GM23248 (cell line): ENCODE results near the gene PREP. TPM values are rescaled to one million over a fixed set of nuclear protein-coding genes. Genes with fewer than 3 reads are reported as not detected.

Source experiments
- DNase-seq: peaks from one replicate; pipeline ENCODE4 v3.0.0-alpha.2; 2015
- H2AFZ ChIP-seq: fragments of 200-600 bp; sonication (generic); 2 replicates; pipeline ENCODE4 v1.6.1; 2016; ENCODE audit warnings: antibody characterized with exemption
- H3F3A ChIP-seq: fragments of 200-600 bp; sonication (generic); 2 replicates; pipeline ENCODE4 v1.6.1; 2016; ENCODE audit warnings: mild to moderate bottlenecking, antibody characterized with exemption, mixed run types; ENCODE audit not compliant: insufficient read depth
- H3K27ac ChIP-seq: fragments of 200-600 bp; sonication (generic); 2 replicates; pipeline ENCODE4 v1.5.1; 2016; ENCODE audit warnings: mild to moderate bottlenecking
- H3K27me3 ChIP-seq: fragments of 200-600 bp; sonication (generic); replicated peaks from 2 replicates; pipeline ENCODE4 v1.6.1; 2016; ENCODE audit warnings: mild to moderate bottlenecking; ENCODE audit not compliant: insufficient read depth
- H3K36me3 ChIP-seq: fragments of 200-600 bp; sonication (generic); 2 replicates; pipeline ENCODE4 v1.6.1; 2016; ENCODE audit warnings: low read depth, mild to moderate bottlenecking
- H3K4me1 ChIP-seq: fragments of 200-600 bp; sonication (generic); 2 replicates; pipeline ENCODE4 v1.6.1; 2016; ENCODE audit warnings: mild to moderate bottlenecking; ENCODE audit not compliant: insufficient read depth
- H3K4me2 ChIP-seq: fragments of 200-600 bp; sonication (generic); one replicate; pipeline ENCODE4 v1.6.1; 2016; ENCODE audit warnings: mild to moderate bottlenecking; ENCODE audit not compliant: unreplicated experiment
- H3K4me3 ChIP-seq: fragments of 200-600 bp; sonication (generic); 2 replicates; pipeline ENCODE4 v1.5.1; 2016; ENCODE audit warnings: mild to moderate bottlenecking
- H3K79me2 ChIP-seq: fragments of 200-600 bp; sonication (generic); 2 replicates; pipeline ENCODE4 v1.6.1; 2016; ENCODE audit warnings: mild to moderate bottlenecking; ENCODE audit not compliant: insufficient read depth
- H3K9ac ChIP-seq: fragments of 200-600 bp; sonication (generic); 2 replicates; pipeline ENCODE4 v1.6.1; 2016; ENCODE audit warnings: mild to moderate bottlenecking
- H3K9me2 ChIP-seq: fragments of 200-600 bp; sonication (generic); 2 replicates; pipeline ENCODE4 v1.6.1; 2016; ENCODE audit warnings: mixed run types, mild to moderate bottlenecking, moderate library complexity; ENCODE audit not compliant: insufficient read depth
- H3K9me3 ChIP-seq: fragments of 200-600 bp; sonication (generic); one replicate; pipeline ENCODE4 v1.6.1; 2017; ENCODE audit warnings: low read depth
- H4K20me1 ChIP-seq: fragments of 200-600 bp; sonication (generic); 2 replicates; pipeline ENCODE4 v1.6.0; 2016; ENCODE audit not compliant: insufficient read depth
- EZH2 ChIP-seq: fragments of 200-600 bp; sonication (generic); IDR thresholded peaks from 2 replicates; pipeline ENCODE4 v1.6.1; 2018; ENCODE audit warnings: antibody characterized with exemption, mild to moderate bottlenecking; ENCODE audit not compliant: insufficient read depth, poor library complexity, severe bottlenecking
- EZH2phosphoT487 ChIP-seq: fragments of 200-600 bp; sonication (generic); IDR thresholded peaks from 2 replicates; pipeline ENCODE4 v1.6.1; 2018; ENCODE audit warnings: antibody characterized with exemption, moderate library complexity, mild to moderate bottlenecking, low read depth; ENCODE audit not compliant: insufficient read depth
- WGBS, 2 experiments: methylation state at CpG; one replicate each; pipeline ENCODE4 v1.1.6; 2015 to 2017; ENCODE audit warnings: low lambda C conversion rate in 2 of 2, low coverage in 1 of 2; ENCODE audit errors: missing lambda C conversion rate in 2 of 2; 5-methylcytosine and 5-hydroxymethylcytosine counted together
- in situ Hi-C: fragments of 300-500 bp; cut with MboI; formaldehyde crosslinking; loops from 2 replicates; pipeline ENCODE4 v1.15.0; 2020
- polyA plus RNA-seq: library from polyadenylated mRNA; unstranded; fragments of >200 nt; fragmentation: Nextera tagmentation; extraction: Ambion mirVana; gene quantifications from 2 replicates; pipeline ENCODE4 v1.2.1, GENCODE V29; 2016
- total RNA-seq: library from RNA; depleted of rRNA; stranded (reverse); fragments of >200 nt; shearing (Covaris generic); gene quantifications from 2 replicates; pipeline ENCODE4 v1.2.3, GENCODE V29; 2014

PREP gene
- total and polyA plus RNA-seq, 2 experiments from 2014 or later = 18.9 to 37.9 TPM

- no peaks in the 10 kb centered on the region for H3K27me3 ChIP-seq
- no peak for TF ChIP-seq EZH2phosphoT487
- no peak for TF ChIP-seq EZH2
- H3K27ac ChIP-seq = no peak overlapping the region
- no peak overlapping the region for H3K4me3 ChIP-seq
- H3K9ac ChIP-seq = no peak overlapping the region
- WGBS, 2 experiments = 97 to 100% methylated on average over 6 of the region's 6 CpGs
- in situ Hi-C loops = no loop called here
- H3K36me3 ChIP-seq = peaks cover 12% of the 10 kb centered on the region
- H2AFZ ChIP-seq = no peak overlapping the region
- no peak for DNase-seq
- H3K4me1 ChIP-seq = no peaks in the 10 kb centered on the region
- H3K9me3 ChIP-seq = no peaks in the 10 kb centered on the region
- H3K9me2 ChIP-seq = no peaks in the 10 kb centered on the region
- 0 out of 2 replicates have a peak, but pooled peaks cover 4% of the 10 kb centered on the region for H3F3A ChIP-seq
- H3K4me2 ChIP-seq = no peak overlapping the region
- H4K20me1 ChIP-seq = no peaks in the 10 kb centered on the region
- H3K79me2 ChIP-seq = peaks cover 28% of the 10 kb centered on the region
These were observed 11.2 kb downstream of the PREP start for GRCh38 chr6:105391705-105392104.

DNA sequence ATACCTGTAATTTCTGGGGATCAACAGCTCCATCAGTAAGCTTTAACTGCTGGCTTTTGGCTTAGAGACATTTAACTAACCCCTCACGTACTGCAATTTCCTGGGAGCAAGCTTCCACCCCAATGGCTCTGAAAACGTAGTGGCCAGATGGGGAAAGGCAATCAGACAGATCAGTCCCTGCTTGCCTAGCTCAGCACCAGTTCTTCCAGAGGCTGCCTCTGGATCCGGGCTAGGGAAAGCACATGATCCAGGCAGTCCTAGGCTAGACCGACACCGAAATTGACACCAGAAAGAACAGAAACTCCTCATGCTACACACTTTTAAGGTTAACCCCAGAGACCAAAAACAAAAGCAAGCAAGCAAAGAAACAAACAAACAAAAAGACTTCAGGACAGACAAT is 13.3 kb downstream of the PREP start:
- WGBS, 2 experiments = 22 to 30% methylated on average over 5 of the region's 5 CpGs
- in situ Hi-C loops = no loop called here
- DNase-seq = peak; percentile 38

GRCh38 chr6:105388392-105388791 is 14.5 kb downstream of the PREP start:
- Histone ChIP-seq H3K79me2 (peaks cover 59% of the 10 kb centered on the region), H3K9me3 (no peaks in the 10 kb centered on the region), H3K4me2 (no peak overlapping the region), H3K9ac (no peak overlapping the region), H3K36me3 (no peaks in the 10 kb centered on the region), H3K4me1 (no peaks in the 10 kb centered on the region), H3K27ac (no peak overlapping the region), H3K27me3 (no peaks in the 10 kb centered on the region), H3F3A (0 out of 2 replicates have a peak, but pooled peaks cover 4% of the 10 kb centered on the region), H3K4me3 (no peak overlapping the region), H4K20me1 (no peaks in the 10 kb centered on the region), H2AFZ (no peak overlapping the region), H3K9me2 (no peaks in the 10 kb centered on the region)
- in situ Hi-C loops = no loop called here
- 89 to 92% methylated on average over 6 of the region's 6 CpGs for WGBS, 2 experiments
- TF ChIP-seq EZH2phosphoT487 (no peak), EZH2 (no peak)
- no peak for DNase-seq

More for the DNA sequence above, 13.3 kb downstream of the PREP start:
- Histone ChIP-seq H3K27me3 (no peaks in the 10 kb centered on the region), H3K9me3 (no peaks in the 10 kb centered on the region), H3K9ac (no peak overlapping the region), H3K4me1 (no peaks in the 10 kb centered on the region), H3K27ac (no peak overlapping the region), H3K79me2 (peaks cover 48% of the 10 kb centered on the region), H3K9me2 (no peaks in the 10 kb centered on the region), H3K36me3 (no peaks in the 10 kb centered on the region), H4K20me1 (no peaks in the 10 kb centered on the region), H3K4me2 (no peak overlapping the region), H3F3A (0 out of 2 replicates have a peak, but pooled peaks cover 4% of the 10 kb centered on the region), H3K4me3 (no peak overlapping the region), H2AFZ (peak overlapping the region; percentile 11; the same call in 1 of the 2 replicates)
- no peak for TF ChIP-seq EZH2
- no peak for TF ChIP-seq EZH2phosphoT487

DNA sequence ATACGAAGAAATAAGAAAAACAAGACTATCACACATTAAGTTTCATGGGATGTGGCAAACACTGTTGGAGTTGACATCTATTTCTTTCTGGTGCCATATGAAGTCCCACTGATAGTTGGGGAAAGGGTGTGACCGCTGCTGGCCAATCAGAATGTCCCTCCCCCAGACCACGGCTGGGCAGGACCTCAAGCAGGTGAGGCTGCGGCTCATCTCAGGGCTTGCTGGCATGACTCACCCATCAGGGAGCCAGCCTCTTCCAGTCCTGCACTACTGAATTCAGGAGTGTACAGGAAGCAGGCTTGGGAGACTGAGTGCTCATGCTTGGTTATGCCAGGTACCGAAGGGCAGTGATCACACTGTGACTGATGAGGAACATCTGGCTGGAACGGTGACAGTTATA is 18.9 kb downstream of the PREP start:
- no peaks in the 10 kb centered on the region for H3K4me1 ChIP-seq
- no peaks in the 10 kb centered on the region for H3K9me2 ChIP-seq
- peaks cover 88% of the 10 kb centered on the region for H3K79me2 ChIP-seq
- WGBS, 2 experiments = 98 to 99% methylated on average over 6 of the region's 6 CpGs
- no peak overlapping the region for H3K4me3 ChIP-seq
- H3K9me3 ChIP-seq = no peaks in the 10 kb centered on the region
- no peak for DNase-seq
- H3K27me3 ChIP-seq = no peaks in the 10 kb centered on the region
- in situ Hi-C loops = no loop called here
- H4K20me1 ChIP-seq = no peaks in the 10 kb centered on the region
- no peaks in the 10 kb centered on the region for H3K36me3 ChIP-seq
- TF ChIP-seq EZH2 (no peak), EZH2phosphoT487 (no peak)
- no peak overlapping the region for H2AFZ ChIP-seq
- no peaks in the 10 kb centered on the region for H3F3A ChIP-seq
- no peak overlapping the region for H3K27ac ChIP-seq
- no peak overlapping the region for H3K4me2 ChIP-seq
- H3K9ac ChIP-seq = no peak overlapping the region

GRCh38 chr6:105382958-105383357 is 19.9 kb downstream of the PREP start:
- Histone ChIP-seq H3K9me2 (no peaks in the 10 kb centered on the region), H3K9ac (no peak overlapping the region), H3K4me3 (no peak overlapping the region), H3K36me3 (no peaks in the 10 kb centered on the region), H3K27me3 (no peaks in the 10 kb centered on the region), H3K4me2 (no peak overlapping the region), H3K4me1 (no peaks in the 10 kb centered on the region), H3F3A (no peaks in the 10 kb centered on the region), H3K9me3 (no peaks in the 10 kb centered on the region), H4K20me1 (no peaks in the 10 kb centered on the region), H2AFZ (no peak overlapping the region), H3K79me2 (peaks cover 89% of the 10 kb centered on the region), H3K27ac (no peak overlapping the region)
- TF ChIP-seq EZH2phosphoT487 (no peak), EZH2 (no peak)
- in situ Hi-C loops = no loop called here
- 44 to 46% methylated on average over 4 of the region's 4 CpGs for WGBS, 2 experiments
- no peak for DNase-seq
